K562 (cell line): Measurements from ENCODE around the gene F12. TPM values are rescaled to one million over a fixed set of nuclear protein-coding genes. Genes with fewer than 3 reads are reported as not detected.

Source experiments
- ATAC-seq: fragments of 200-7000 bp; cut with Tn5 transposase; 3 replicates; pipeline ENCODE4 v1.9.1; 2020; ENCODE audit warnings: moderate library complexity
- BruUV-seq: library from RNA; stranded (reverse); fragments of 400-500 nt; replicated peaks from 2 replicates; lab custom pipeline; 2021; lab: Mats Ljungman, UMichigan
- CTCF ChIA-PET: fragments of 300-600 bp; formaldehyde crosslinking; extraction: SDS; loops from one replicate; lab custom pipeline; 2021; ENCODE audit warnings: low intra/inter-chr PET ratio; lab: Yijun Ruan, JAX
- POLR2A ChIA-PET: fragments of 300-600, 350-650 bp; sonication (Branson Sonifier 250); formaldehyde crosslinking; extraction: SDS; loops from one replicate; lab custom pipeline; 2021; ENCODE audit warnings: antibody characterized with exemption, inconsistent platforms; lab: Yijun Ruan, JAX
- DNase-seq, 4 experiments: peaks; one replicate each; pipeline versions ENCODE4 v3.0.0 to v3.0.0-alpha.2; 2011 to 2018; ENCODE audit warnings: low spot score in 3 of 4, mixed read lengths in 3 of 4; ENCODE audit errors: extremely low read depth in 1 of 4
- FAIRE-seq: peaks from 2 replicates; lab custom pipeline; 2011; peaks lifted over from hg19 to GRCh38; lab: Jason Lieb, UNC
- H2AFZ ChIP-seq: 2 replicates; pipeline ENCODE4 v1.6.0; 2011; ENCODE audit warnings: low read depth, low read length, control low read depth, inconsistent platforms
- H3K27ac ChIP-seq: fragments of 200-600 bp; 3 replicates; pipeline ENCODE4 v1.8.0; 2011; ENCODE audit warnings: low read depth, mild to moderate bottlenecking, control low read depth, inconsistent platforms, low read length, moderate library complexity, mixed read lengths; ENCODE audit errors: extremely low read depth
- H3K27me3 ChIP-seq, 2 experiments: fragments of 300-600 bp in 1 of 2; 2 replicates in 1 of 2; 3 replicates in 1 of 2; pipeline versions ENCODE4 v1.6.0 to v1.8.0; 2011; ENCODE audit warnings: inconsistent platforms in 2 of 2, low read length in 2 of 2, mild to moderate bottlenecking in 1 of 2, mixed read lengths in 1 of 2, moderate library complexity in 1 of 2; ENCODE audit not compliant: control insufficient read depth in 2 of 2, insufficient read depth in 2 of 2
- H3K36me3 ChIP-seq: fragments of 300-600 bp; 3 replicates; pipeline ENCODE4 v1.8.0; 2011; ENCODE audit warnings: mild to moderate bottlenecking, low read length, inconsistent platforms; ENCODE audit not compliant: control insufficient read depth, insufficient read depth
- H3K4me1 ChIP-seq, 2 experiments: fragments of 200-600 bp in 1 of 2; replicated peaks in 1 of 2; 2 replicates in 1 of 2; 3 replicates in 1 of 2; pipeline versions ENCODE4 v1.5.1 to v1.8.0; 2011; ENCODE audit warnings: inconsistent platforms in 2 of 2, low read length in 2 of 2, mild to moderate bottlenecking in 1 of 2, mixed read lengths in 1 of 2, moderate library complexity in 1 of 2; ENCODE audit not compliant: control insufficient read depth in 2 of 2, insufficient read depth in 2 of 2
- H3K4me2 ChIP-seq: 2 replicates; pipeline ENCODE4 v1.6.1; 2011; ENCODE audit warnings: low read length, control low read depth, inconsistent platforms, mixed read lengths; ENCODE audit not compliant: insufficient read depth
- H3K4me3 ChIP-seq: fragments of 200-600 bp; sonication (generic), shearing (Covaris generic); 2 replicates; pipeline ENCODE4 v1.5.1; 2016; ENCODE audit warnings: control low read depth, inconsistent platforms
- H3K79me2 ChIP-seq: fragments of 200-600 bp; 3 replicates; pipeline ENCODE4 v1.8.0; 2011; ENCODE audit warnings: low read length, inconsistent platforms; ENCODE audit not compliant: control insufficient read depth, insufficient read depth
- H3K9ac ChIP-seq, 2 experiments: 2 replicates each; pipeline versions ENCODE4 v1.6.0 to v1.6.1; 2011; ENCODE audit warnings: low read depth in 2 of 2, low read length in 2 of 2, control low read depth in 1 of 2, inconsistent platforms in 1 of 2, mild to moderate bottlenecking in 1 of 2, mixed read lengths in 1 of 2; ENCODE audit not compliant: insufficient read depth in 1 of 2
- H3K9me1 ChIP-seq: one replicate; pipeline ENCODE4 v1.6.0; 2011; ENCODE audit warnings: inconsistent platforms, mild to moderate bottlenecking, low read length, moderate library complexity; ENCODE audit not compliant: control insufficient read depth, insufficient read depth
- H3K9me3 ChIP-seq: replicated peaks from 2 replicates; pipeline ENCODE4 v1.5.1; 2011; ENCODE audit warnings: low read depth, low read length, inconsistent platforms; ENCODE audit not compliant: control insufficient read depth, insufficient read depth
- H4K20me1 ChIP-seq: replicated peaks from 2 replicates; pipeline ENCODE4 v1.6.1; 2011; ENCODE audit warnings: low read length, inconsistent platforms, mixed read lengths; ENCODE audit not compliant: control insufficient read depth, insufficient read depth
- ARID2 ChIP-seq: fragments of 450-650 bp; IDR thresholded peaks from 2 replicates; pipeline ENCODE4 v1.6.1; 2017; ENCODE audit warnings: antibody characterized with exemption, mild to moderate bottlenecking
- ETV1 ChIP-seq: fragments of 450-650 bp; conservative IDR thresholded peaks from 2 replicates; pipeline ENCODE4 v1.6.1; 2016; ENCODE audit warnings: missing genetic modification characterization, control low read depth, low read depth, missing compliant biosample characterization
- GTF2B ChIP-seq: IDR thresholded peaks from 2 replicates; pipeline ENCODE4 v1.6.1; 2011; ENCODE audit not compliant: insufficient read length; ENCODE audit errors: extremely low read depth
- HEY1 ChIP-seq: fragments of 250-450 bp; sonication (Bioruptor Pico); IDR thresholded peaks from 2 replicates; pipeline ENCODE4 v1.5.0; 2020; ENCODE audit warnings: mild to moderate bottlenecking, moderate library complexity, borderline replicate concordance
- HNRNPLL ChIP-seq: fragments of 200-400 bp; formaldehyde crosslinking; IDR thresholded peaks from 2 replicates; pipeline ENCODE4 v1.6.1; 2017; ENCODE audit warnings: low read length, low read depth, mild to moderate bottlenecking; ENCODE audit not compliant: poor library complexity, severe bottlenecking
- JUND ChIP-seq, 2 experiments: IDR thresholded peaks; 2 replicates in 1 of 2; 3 replicates in 1 of 2; pipeline ENCODE4 v1.6.1; 2011; ENCODE audit warnings: borderline replicate concordance in 2 of 2, low read depth in 2 of 2, low read length in 2 of 2, improper control_type of control experiment in 1 of 2, missing biosample characterization in 1 of 2, missing genetic modification characterization in 1 of 2, missing genetic modification reagents in 1 of 2
- MBD2 ChIP-seq: sonication (generic); IDR thresholded peaks from 2 replicates; pipeline ENCODE4 v1.6.1; 2016; ENCODE audit warnings: low read depth, borderline replicate concordance
- MITF ChIP-seq: IDR thresholded peaks from 2 replicates; pipeline ENCODE4 v1.6.1; 2014; ENCODE audit warnings: antibody characterized with exemption
- SAFB2 ChIP-seq: fragments of 200-400 bp; formaldehyde crosslinking; IDR thresholded peaks from 2 replicates; pipeline ENCODE4 v1.6.1; 2018; ENCODE audit warnings: borderline replicate concordance, low read length, low read depth, moderate library complexity; ENCODE audit not compliant: severe bottlenecking
- SMC3 ChIP-seq: conservative IDR thresholded peaks from 2 replicates; pipeline ENCODE4 v1.6.1; 2011; ENCODE audit warnings: low read depth, low read length, improper control_type of control experiment; ENCODE audit not compliant: insufficient read depth
- ZNF280B ChIP-seq: fragments of 250-450 bp; sonication (Bioruptor Pico); IDR thresholded peaks from 2 replicates; pipeline ENCODE4 v1.5.1; 2021; ENCODE audit warnings: mild to moderate bottlenecking
- ZNF384 ChIP-seq: IDR thresholded peaks from 2 replicates; pipeline ENCODE4 v1.6.1; 2012; ENCODE audit warnings: low read depth, low read length, improper control_type of control experiment
- ZNF431 ChIP-seq: sonication (generic); formaldehyde crosslinking; IDR thresholded peaks from 2 replicates; pipeline ENCODE4 v1.8.0; 2022; ENCODE audit warnings: mild to moderate bottlenecking, missing genetic modification reagents
- ZNF551 ChIP-seq: fragments of 250-450 bp; sonication (Bioruptor Pico); IDR thresholded peaks from 2 replicates; pipeline ENCODE4 v1.5.0; 2021; ENCODE audit warnings: mild to moderate bottlenecking, moderate library complexity
- ZNF57 ChIP-seq: fragments of 450-650 bp; formaldehyde crosslinking; IDR thresholded peaks from 2 replicates; pipeline ENCODE4 v1.4.0; 2020; ENCODE audit warnings: mild to moderate bottlenecking, moderate library complexity
- ZNF583 ChIP-seq: fragments of 250-450 bp; sonication (Bioruptor Pico); IDR thresholded peaks from 2 replicates; pipeline ENCODE4 v1.4.0; 2020
- ZNF644 ChIP-seq: fragments of 200-800 bp; sonication (Bioruptor generic); IDR thresholded peaks from 2 replicates; pipeline ENCODE4 v1.6.1; 2016; ENCODE audit warnings: low read depth, missing genetic modification characterization, missing compliant biosample characterization
- ZNF764 ChIP-seq: fragments of 250-450 bp; sonication (Bioruptor Pico); IDR thresholded peaks from 2 replicates; pipeline ENCODE4 v1.4.0; 2020; ENCODE audit warnings: low read depth, mild to moderate bottlenecking, moderate library complexity
- WGBS: fragments of 100-300 bp; shearing (Covaris generic); methylation state at CpG from one replicate; pipeline ENCODE4 v1.1.6; 2016; ENCODE audit warnings: low coverage, mixed read lengths; ENCODE audit not compliant: insufficient coverage; ENCODE audit errors: missing lambda C conversion rate; 5-methylcytosine and 5-hydroxymethylcytosine counted together
- in situ Hi-C: fragments of 300-500 bp; cut with MboI; formaldehyde crosslinking; loops from 4 replicates; pipeline ENCODE4 v1.15.0; 2018; ENCODE audit warnings: inconsistent platforms, mixed read lengths
- intact Hi-C: fragments of 100-400 bp; cut with micrococcal nuclease; formaldehyde crosslinking; loops from 2 replicates; pipeline ENCODE4 v1.14.2; 2022
- polyA plus RNA-seq, 8 experiments: library from polyadenylated mRNA; depleted of rRNA in 4 of 8; stranded (reverse) in 5 of 8; unstranded in 3 of 8; fragments of >200 nt; fragmentation: Nextera tagmentation in 2 of 8; fragmentation: Illumina TruSeq in 1 of 8; extraction: Ambion mirVana in 2 of 8; extraction: Trizol in 1 of 8; gene quantifications; 2 replicates each; pipeline versions ENCODE4 v1.2.1 to v1.2.3, GENCODE V29; 2011 to 2014; ENCODE audit warnings: inconsistent platforms in 1 of 8, missing spikeins in 1 of 8
- total RNA-seq, 7 experiments: library from RNA; depleted of rRNA in 6 of 7; stranded (reverse); fragments of >200 nt in 6 of 7; fragmentation: Illumina TruSeq in 2 of 7; extraction: Trizol in 2 of 7; gene quantifications; 2 replicates each; pipeline versions ENCODE4 v1.2.1 to v1.2.3, GENCODE V29; 2011 to 2021; ENCODE audit warnings: low replicate concordance in 1 of 7

F12 gene
- total and polyA plus RNA-seq, 9 of the 15 experiments (the other 6 are each of a cell fraction or from before 2014, with no cell fraction given): 0.59 to 18.3 (median 3.6) TPM

DNA sequence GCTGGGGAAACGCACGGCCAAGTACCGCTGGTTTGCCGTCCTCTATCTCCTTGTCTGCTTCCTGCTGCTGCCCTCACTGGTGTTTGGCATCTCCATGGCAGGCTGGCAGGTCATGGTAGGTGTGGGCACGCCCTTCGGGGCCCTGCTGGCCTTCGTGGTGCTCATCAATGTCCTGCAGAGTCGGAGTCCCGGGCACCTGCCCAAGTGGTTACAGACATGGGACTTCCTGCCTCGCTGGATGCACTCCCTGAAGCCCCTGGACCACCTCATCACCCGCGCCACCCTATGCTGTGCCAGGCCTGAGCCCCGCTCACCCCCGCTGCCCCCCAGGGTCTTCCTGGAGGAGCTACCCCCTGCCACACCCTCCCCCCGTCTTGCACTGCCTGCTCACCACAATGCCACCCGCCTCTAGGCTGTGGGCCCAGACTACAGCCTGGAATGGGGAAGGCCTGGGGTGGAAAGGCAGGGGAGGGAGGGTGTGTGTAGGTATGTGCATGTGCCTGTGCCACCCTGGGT, 11.4 kb downstream of the F12 start:
- Histone ChIP-seq H3K4me1 (peaks cover 0 to 25% of the 10 kb centered on the region in 2 experiments; a peak in 3 of 5 replicates), H2AFZ (no peak overlapping the region), H3K4me2 (no peak overlapping the region), H3K79me2 (no peaks in the 10 kb centered on the region), H3K4me3 (no peak overlapping the region), H3K9me1 (no peaks in the 10 kb centered on the region), H4K20me1 (no peaks in the 10 kb centered on the region), H3K9me3 (no peaks in the 10 kb centered on the region), H3K27me3 (peaks cover 2 to 27% of the 10 kb centered on the region in 2 experiments; a peak in 3 of 5 replicates), H3K9ac (peak overlapping the region in 1 of 2 experiments; percentile 29; a peak in 1 of 4 replicates), H3K36me3 (no peaks in the 10 kb centered on the region)
- 12% methylated on average over 12 of the region's 16 CpGs for WGBS
- ATAC-seq: no peak
- no peak for DNase-seq
- BruUV-seq: no TSS peak
- intact Hi-C loops: no loop called here
- ChIA-PET CTCF (interaction anchor here (0.7 to 1.1 kb wide), 2 partner anchors 8 to 60 kb away, joined by 3 read pairs; no protein-coding TSS in a partner anchor), POLR2A (interaction anchor here (0.6 to 1.4 kb wide), 3 partner anchors 19 to 116 kb away, joined by 3 to 5 read pairs (median 4); no protein-coding TSS in a partner anchor)
- FAIRE-seq: no peak
- in situ Hi-C loops: loop anchor here (10.0 kb wide), 1 partner anchor 667 kb away; no protein-coding TSS in a partner anchor
- TF ChIP-seq ZNF644 (no peak), ZNF764 (CRISPR knock-in tag) (no peak), ZNF551 (CRISPR knock-in tag) (no peak), ZNF431 (CRISPR knock-in tag) (no peak), ZNF280B (no peak), ETV1 (tag) (no peak), ZNF57 (no peak), ZNF583 (CRISPR knock-in tag) (no peak), SAFB2 (no peak), MBD2 (no peak), SMC3 (no peak), GTF2B (no peak), HEY1 (CRISPR knock-in tag) (no peak), ARID2 (no peak), JUND (IDR thresholded peaks at IDR 0.05; ENCODE audit: borderline replicate concordance, low read depth, low read length) (no peak), JUND (tag; IDR thresholded peaks at IDR 0.05; ENCODE audit: borderline replicate concordance, low read depth, low read length) (no peak), ZNF384 (no peak), HNRNPLL (no peak), MITF (no peak)
- TF ChIP-seq, all 486 proteins: peak for 0
- H3K27ac ChIP-seq: no peak overlapping the region
